A549 treated with Mapracorat at 1 μM for 4 hours (cell line): ENCODE measurements around the gene SPRTN. TPM values are rescaled to one million over a fixed set of nuclear protein-coding genes. Genes with fewer than 3 reads are reported as not detected.

ENCODE experiments used
- total RNA-seq: library from RNA; stranded (reverse); fragments of 200-300 nt; extraction: Qiagen RNA extraction; gene quantifications from 5 replicates; pipeline ENCODE4 v1.2.3, GENCODE V29; 2022

SPRTN gene, protein sequence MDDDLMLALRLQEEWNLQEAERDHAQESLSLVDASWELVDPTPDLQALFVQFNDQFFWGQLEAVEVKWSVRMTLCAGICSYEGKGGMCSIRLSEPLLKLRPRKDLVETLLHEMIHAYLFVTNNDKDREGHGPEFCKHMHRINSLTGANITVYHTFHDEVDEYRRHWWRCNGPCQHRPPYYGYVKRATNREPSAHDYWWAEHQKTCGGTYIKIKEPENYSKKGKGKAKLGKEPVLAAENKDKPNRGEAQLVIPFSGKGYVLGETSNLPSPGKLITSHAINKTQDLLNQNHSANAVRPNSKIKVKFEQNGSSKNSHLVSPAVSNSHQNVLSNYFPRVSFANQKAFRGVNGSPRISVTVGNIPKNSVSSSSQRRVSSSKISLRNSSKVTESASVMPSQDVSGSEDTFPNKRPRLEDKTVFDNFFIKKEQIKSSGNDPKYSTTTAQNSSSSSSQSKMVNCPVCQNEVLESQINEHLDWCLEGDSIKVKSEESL
- 11.5 to 14.4 TPM (median 14.2 TPM) in 5 replicates for total RNA-seq

DNA sequence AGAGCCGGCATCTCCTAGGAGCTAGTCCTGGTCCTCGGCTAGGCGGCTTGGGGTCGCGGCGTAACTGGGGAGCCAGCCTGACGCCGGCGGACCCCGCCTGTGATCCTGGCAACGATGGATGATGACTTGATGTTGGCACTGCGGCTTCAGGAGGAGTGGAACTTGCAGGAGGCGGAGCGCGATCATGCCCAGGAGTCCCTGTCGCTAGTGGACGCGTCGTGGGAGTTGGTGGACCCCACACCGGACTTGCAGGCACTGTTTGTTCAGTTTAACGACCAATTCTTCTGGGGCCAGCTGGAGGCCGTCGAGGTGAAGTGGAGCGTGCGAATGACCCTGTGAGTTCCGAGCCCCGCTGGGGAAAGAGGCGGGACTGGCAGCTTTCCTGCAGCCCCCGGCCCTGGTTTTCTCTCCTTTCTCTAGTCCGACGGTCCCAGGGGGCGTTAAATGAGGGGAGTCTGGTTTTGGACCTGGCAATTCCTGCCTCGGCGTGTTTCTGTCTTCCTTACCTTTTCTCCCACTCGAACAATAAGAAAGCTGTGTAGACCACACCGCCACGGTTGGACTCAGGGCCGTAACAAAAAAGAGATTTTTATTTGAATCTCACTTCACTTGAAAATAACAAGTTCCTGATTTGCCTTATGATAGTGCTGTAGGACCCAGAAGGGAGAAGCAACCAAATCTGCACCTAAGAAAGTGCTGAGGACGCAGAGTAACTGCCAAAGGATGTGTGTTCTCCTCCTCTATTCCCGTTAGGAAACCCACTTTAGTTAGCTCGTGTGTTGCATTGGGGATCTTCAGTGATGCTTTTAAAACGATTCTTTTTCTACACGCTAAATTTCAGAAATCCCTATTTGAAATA lies at the start of gene SPRTN:
Gene SPRTN, plus strand, starts transcription at position 24 of the 859 bp plus-strand sequence. Its CDS starts 91 bp downstream, at position 115.

DNA sequence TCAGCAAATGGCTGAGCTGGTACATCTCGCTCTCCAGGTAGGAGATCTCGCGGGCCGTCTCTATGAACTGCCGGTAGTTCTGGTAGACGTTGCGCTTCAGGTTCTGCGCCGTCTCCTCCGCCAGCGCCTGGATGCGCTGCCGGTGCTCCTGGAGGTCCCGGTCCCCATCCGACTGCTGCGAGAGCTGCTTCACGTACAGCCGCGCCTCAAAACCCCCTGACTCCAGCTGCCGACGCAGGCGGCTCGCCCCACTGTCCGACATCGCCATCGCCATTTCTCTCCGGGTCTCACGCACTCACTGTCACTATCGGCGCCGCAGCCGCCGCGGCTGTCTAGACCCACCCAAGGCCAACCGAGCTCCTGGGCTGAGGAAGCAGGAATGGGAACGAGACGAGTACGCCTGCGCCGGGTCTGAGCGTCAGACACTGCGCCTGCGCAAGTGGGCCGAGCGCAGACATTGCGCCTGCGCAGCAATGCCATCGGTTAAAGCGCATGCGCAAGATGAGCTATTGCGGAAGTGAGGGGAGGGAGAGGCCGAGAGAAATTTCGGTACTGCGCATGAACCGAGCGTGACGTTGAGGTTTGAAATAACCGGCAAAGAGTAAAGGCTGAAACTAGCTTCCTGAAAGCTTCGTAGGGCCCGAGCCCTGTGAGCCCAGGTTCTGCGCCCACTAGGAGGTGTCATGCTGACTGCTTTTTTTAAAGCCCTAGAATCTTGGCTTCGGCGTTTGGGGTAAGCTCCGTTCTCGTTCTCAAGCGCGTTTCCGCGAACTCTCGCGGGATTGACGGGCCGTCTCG lies 422 bp upstream of the SPRTN start, which contains the start of gene EXOC8:
Gene EXOC8, minus strand, starts transcription at position 381 of the 798 bp plus-strand sequence. Its CDS starts 107 bp downstream, at position 274.

Other genes starting within 250 kb of the SPRTN start
- gene TRIM67, start 176.2 kb upstream of the SPRTN start, total RNA-seq = 0.12 to 0.19 TPM (median 0.14 TPM) in 5 replicates
- gene GNPAT, start 97.1 kb upstream of the SPRTN start, total RNA-seq = 34.4 to 39.4 TPM (median 36.1 TPM) in 5 replicates
- gene EXOC8, start 441 bp upstream of the SPRTN start, total RNA-seq = 8.0 to 9.3 TPM (median 9.1 TPM) in 5 replicates
- gene EGLN1, start 84.0 kb downstream of the SPRTN start, total RNA-seq = 50.5 to 63.1 TPM (median 57.9 TPM) in 5 replicates
- 29.8 to 44.1 TPM (median 38.9 TPM) in 5 replicates for gene TSNAX, start 190.4 kb downstream of the SPRTN start, total RNA-seq